ENCODE data around the gene FBXL17.
A peak's percentile ranks its signal among the peaks of the same experiment; 100 is the strongest.

The FBXL17 gene

GRCh38 chr5:108084105-108084504 lies 297.8 kb downstream of the FBXL17 start:
- DNase-seq (ENCODE audit: low spot score): no peak

- no peak for DNase-seq (ENCODE audit: low spot score)
Measured at GRCh38 chr5:108083232-108083631, 298.7 kb downstream of the FBXL17 start.

GRCh38 chr5:108081707-108082106 lies 300.2 kb downstream of the FBXL17 start:
- no peak for DNase-seq (ENCODE audit: low spot score)

GRCh38 chr5:108079753-108080152 lies 302.1 kb downstream of the FBXL17 start:
- peak; percentile 29 for DNase-seq (ENCODE audit: low spot score)

- no peak for DNase-seq (ENCODE audit: low spot score)
Measured at GRCh38 chr5:108078882-108079281, 303.0 kb downstream of the FBXL17 start.

- no peak for DNase-seq (ENCODE audit: low spot score)
Measured at GRCh38 chr5:108078345-108078744, 303.6 kb downstream of the FBXL17 start.

GRCh38 chr5:108074626-108075025 lies 307.3 kb downstream of the FBXL17 start:
- DNase-seq (ENCODE audit: low spot score): no peak

GRCh38 chr5:108064302-108064701 lies 317.6 kb downstream of the FBXL17 start:
- DNase-seq (ENCODE audit: low spot score): no peak

- DNase-seq (ENCODE audit: low spot score): no peak
Measured at GRCh38 chr5:108061941-108062340, 320.0 kb downstream of the FBXL17 start.

GRCh38 chr5:108060340-108060739 lies 321.6 kb downstream of the FBXL17 start:
- no peak for DNase-seq (ENCODE audit: low spot score)

- DNase-seq (ENCODE audit: low spot score): no peak
Measured at GRCh38 chr5:108059334-108059733, 322.6 kb downstream of the FBXL17 start.

GRCh38 chr5:108054349-108054748 lies 327.5 kb downstream of the FBXL17 start:
- DNase-seq (ENCODE audit: low spot score): no peak

- no peak for DNase-seq (ENCODE audit: low spot score)
Measured at GRCh38 chr5:108046955-108047670, 334.8 kb downstream of the FBXL17 start.

GRCh38 chr5:108036482-108036881 lies 345.4 kb downstream of the FBXL17 start:
- no peak for DNase-seq (ENCODE audit: low spot score)

GRCh38 chr5:108028883-108029282 lies 353.0 kb downstream of the FBXL17 start:
- no peak for DNase-seq (ENCODE audit: low spot score)

- peak; percentile 2 for DNase-seq (ENCODE audit: low spot score)
Measured at GRCh38 chr5:108028412-108028811, 353.5 kb downstream of the FBXL17 start.

- DNase-seq (ENCODE audit: low spot score): no peak
Measured at GRCh38 chr5:108025957-108026356, 355.9 kb downstream of the FBXL17 start.

- no peak for DNase-seq (ENCODE audit: low spot score)
Measured at GRCh38 chr5:108024986-108025385, 356.9 kb downstream of the FBXL17 start.

GRCh38 chr5:108016101-108016500 lies 365.8 kb downstream of the FBXL17 start:
- DNase-seq (ENCODE audit: low spot score): no peak

- DNase-seq (ENCODE audit: low spot score): no peak
Measured at GRCh38 chr5:108006791-108007190, 375.1 kb downstream of the FBXL17 start.

- peak; percentile 55 for DNase-seq (ENCODE audit: low spot score)
Measured at GRCh38 chr5:108003178-108003577, 378.7 kb downstream of the FBXL17 start.

- no peak for DNase-seq (ENCODE audit: low spot score)
Measured at GRCh38 chr5:108001222-108001621, 380.7 kb downstream of the FBXL17 start.

GRCh38 chr5:107997338-107997980 lies 384.4 kb downstream of the FBXL17 start:
- DNase-seq (ENCODE audit: low spot score): peak; percentile 3

GRCh38 chr5:107993341-107993740 lies 388.6 kb downstream of the FBXL17 start:
- DNase-seq (ENCODE audit: low spot score): no peak
